Right lobe of liver (tissue), 6 donors: Measurements from ENCODE around the gene SLAIN1. TPM values are rescaled to one million over a fixed set of nuclear protein-coding genes. Genes with fewer than 3 reads are reported as not detected.

ENCODE experiments used
- ATAC-seq, 4 donors: fragments of 200-7000 bp; cut with Tn5 transposase; one replicate each; pipeline ENCODE4 v1.9.1; 2020; ENCODE audit warnings: mild to moderate bottlenecking in 4 of 4, moderate library complexity in 4 of 4
- DNase-seq, 3 donors: peaks; one replicate each; pipeline ENCODE4 v3.0.0-alpha.2; 2020
- H3K27ac ChIP-seq, 3 donors: fragments of 200-600 bp; one replicate each; pipeline ENCODE4 v1.8.0; 2022
- H3K27me3 ChIP-seq, 2 donors: fragments of 200-600 bp; one replicate each; pipeline ENCODE4 v1.8.0; 2022
- H3K36me3 ChIP-seq, 4 donors: fragments of 200-600 bp; sonication (generic) in 1 of 4; one replicate each; pipeline versions ENCODE4 v1.5.1 to v1.8.0; 2017 to 2022; ENCODE audit warnings: control low read depth in 1 of 4
- H3K4me1 ChIP-seq, 4 donors: fragments of 200-600 bp; sonication (generic) in 1 of 4; one replicate each; pipeline versions ENCODE4 v1.5.1 to v1.8.0; 2017 to 2022; ENCODE audit warnings: control low read depth in 1 of 4
- H3K4me3 ChIP-seq, 3 donors: fragments of 200-600 bp; one replicate each; pipeline ENCODE4 v1.8.0; 2022
- H3K9me3 ChIP-seq, 4 donors: fragments of 200-600 bp; sonication (generic) in 1 of 4; one replicate each; pipeline versions ENCODE4 v1.5.1 to v1.8.0; 2017 to 2022; ENCODE audit warnings: control low read depth in 1 of 4
- CTCF ChIP-seq, 4 donors: fragments of 200-600 bp in 3 of 4; fragments of 450-650 bp in 1 of 4; IDR thresholded peaks; one replicate each; pipeline versions ENCODE4 v1.5.1 to v1.8.0; 2016 to 2022; ENCODE audit warnings: antibody characterized with exemption in 4 of 4, mild to moderate bottlenecking in 2 of 4
- POLR2A ChIP-seq: fragments of 450-650 bp; IDR thresholded peaks from one replicate; pipeline ENCODE4 v1.6.1; 2017; ENCODE audit warnings: antibody characterized with exemption, mild to moderate bottlenecking
- WGBS: methylation state at CpG from one replicate; pipeline ENCODE4 v1.1.6; 2018; ENCODE audit warnings: low coverage, low lambda C conversion rate; ENCODE audit not compliant: insufficient coverage; ENCODE audit errors: missing lambda C conversion rate; 5-methylcytosine and 5-hydroxymethylcytosine counted together
- intact Hi-C, 2 donors: fragments of 100-400 bp; cut with DNase I; formaldehyde crosslinking; loops; one replicate each; pipeline versions ENCODE4 v1.11.2 to v1.14.1; 2022
- total RNA-seq, 6 experiments: library from RNA; depleted of rRNA in 2 of 6; stranded (reverse); fragments of >200 nt in 2 of 6; fragmentation: NEBNext Ultra II Directional in 3 of 6; extraction: Animal tissue kit (Norgen Biotek cat#: 25700) in 3 of 6; gene quantifications; one replicate each; pipeline versions ENCODE4 v1.1.0 to v1.2.4, GENCODE V29; 2016 to 2023
- donor health status: DM: no; HTN: yes; CAD: no.
- donor health status: DM: no; HTN: no; CAD: no.
- donor health status: DM: no; HTN: no; CAD: no.
- donor health status: DM: no; HTN: yes; CAD: no.
- donor health status: DM: no; HTN: yes; CAD: no.

Gene SLAIN1
- total RNA-seq, 6 experiments from 2014 or later, result 3.8 to 11.1 (median 5.8) TPM

GRCh38 chr13:77776704-77777103, 79.2 kb downstream of the SLAIN1 start:
- WGBS, result 59% methylated on average over 4 of the region's 4 CpGs
- no peak overlapping the region for H3K4me3 ChIP-seq
- TF ChIP-seq POLR2A, result no peak
- no peak for ATAC-seq
- H3K9me3 ChIP-seq, result no peaks in the 10 kb centered on the region
- intact Hi-C loops, result loop anchor here in 1 of 2 donors (10.0 kb wide), 1 partner anchor 338 kb away; no protein-coding TSS in a partner anchor
- no peaks in the 10 kb centered on the region for H3K27me3 ChIP-seq
- H3K36me3 ChIP-seq, result no peaks in the 10 kb centered on the region
- no peak overlapping the region for H3K27ac ChIP-seq
- H3K4me1 ChIP-seq, result peaks cover 0 to 6% (median 0%) of the 10 kb centered on the region in 4 donors
- no peak for DNase-seq

- no peak overlapping the region for H3K4me3 ChIP-seq
- peak in 1 of 3 donors; percentile 26 for DNase-seq
- H3K4me1 ChIP-seq, result peaks cover 0 to 6% (median 0%) of the 10 kb centered on the region in 4 donors
- peak; percentile 60 to 73 (median 70) for TF ChIP-seq CTCF (IDR thresholded peaks at IDR 0.05)
- TF ChIP-seq POLR2A, result no peak
- WGBS, result 6% methylated on average over 3 of the region's 3 CpGs
- intact Hi-C loops, result loop anchor here (5.0 to 10.0 kb wide), 2 partner anchors 335 to 343 kb away; no protein-coding TSS in a partner anchor
- H3K36me3 ChIP-seq, result no peaks in the 10 kb centered on the region
- H3K27ac ChIP-seq, result no peak overlapping the region
- no peaks in the 10 kb centered on the region for H3K27me3 ChIP-seq
- peak; percentile 75 to 95 (median 86) for ATAC-seq
- no peaks in the 10 kb centered on the region for H3K9me3 ChIP-seq
Observed at GRCh38 chr13:77779552-77780272, 82.2 kb downstream of the SLAIN1 start.

- no peak for DNase-seq
- H3K27me3 ChIP-seq, result no peaks in the 10 kb centered on the region
Observed at GRCh38 chr13:77781808-77782207, 84.3 kb downstream of the SLAIN1 start.

GRCh38 chr13:77784515-77784914, 87.0 kb downstream of the SLAIN1 start:
- Histone ChIP-seq H3K4me1 (peaks cover 0 to 5% (median 0%) of the 10 kb centered on the region in 4 donors), H3K9me3 (no peaks in the 10 kb centered on the region), H3K27me3 (no peaks in the 10 kb centered on the region), H3K36me3 (no peaks in the 10 kb centered on the region), H3K4me3 (no peak overlapping the region), H3K27ac (no peak overlapping the region)
- TF ChIP-seq CTCF (IDR thresholded peaks at IDR 0.05) (no peak), POLR2A (no peak)
- DNase-seq (no peak), ATAC-seq (peak in 1 of 4 donors; percentile 24)
- WGBS, result 28% methylated on average over 4 of the region's 5 CpGs
- intact Hi-C loops, result loop anchor here in 1 of 2 donors (5.0 kb wide), 1 partner anchor 338 kb away; no protein-coding TSS in a partner anchor

More at GRCh38 chr13:77781808-77782207, 84.3 kb downstream of the SLAIN1 start:
- no peaks in the 10 kb centered on the region for H3K9me3 ChIP-seq
- H3K4me3 ChIP-seq, result no peak overlapping the region
- intact Hi-C loops, result loop anchor here in 1 of 2 donors (5.0 kb wide), 1 partner anchor 340 kb away; no protein-coding TSS in a partner anchor
- peaks cover 0 to 6% (median 0%) of the 10 kb centered on the region in 4 donors for H3K4me1 ChIP-seq
- no peak overlapping the region for H3K27ac ChIP-seq
- H3K36me3 ChIP-seq, result no peaks in the 10 kb centered on the region
- TF ChIP-seq CTCF (IDR thresholded peaks at IDR 0.05) (no peak), POLR2A (no peak)
- ATAC-seq, result no peak

- H3K4me3 ChIP-seq, result no peak overlapping the region
- no peak overlapping the region for H3K27ac ChIP-seq
- no peak for DNase-seq
- no peak for ATAC-seq
- no peaks in the 10 kb centered on the region for H3K36me3 ChIP-seq
- no peaks in the 10 kb centered on the region for H3K4me1 ChIP-seq
- no peak for TF ChIP-seq CTCF (IDR thresholded peaks at IDR 0.05)
- no peaks in the 10 kb centered on the region for H3K9me3 ChIP-seq
- no peaks in the 10 kb centered on the region for H3K27me3 ChIP-seq
- intact Hi-C loops, result no loop called here
- WGBS, result 88% methylated on average over 2 of the region's 2 CpGs
Observed at GRCh38 chr13:77786695-77787287, 89.3 kb downstream of the SLAIN1 start.
